ENCODE measurements around the gene GTSF1L.

The GTSF1L gene

GRCh38 chr20:43710370-43711044 is 16.3 kb downstream of the GTSF1L start:
- TF ChIP-seq CTCF (IDR thresholded peaks at IDR 0.05; ENCODE audit: insufficient read depth, low read length) (no peak), SPI1 (IDR thresholded peaks at IDR 0.05; ENCODE audit: borderline replicate concordance, low read depth) (no peak), REST (IDR thresholded peaks at IDR 0.05; ENCODE audit: insufficient replicate concordance, low read depth) (no peak), POLR2AphosphoS5 (IDR thresholded peaks at IDR 0.05; ENCODE audit: low read depth) (no peak), GABPA (IDR thresholded peaks at IDR 0.05; ENCODE audit: low read depth) (no peak)
- no peaks in the 10 kb centered on the region for H3K27me3 ChIP-seq (ENCODE audit: insufficient read depth, poor library complexity, severe bottlenecking)
- no peak for DNase-seq (ENCODE audit: low read depth in 1 of 2, low spot score in 1 of 2)
- H3K27ac ChIP-seq (replicated peaks), result no peak overlapping the region
- H3K4me3 ChIP-seq (replicated peaks; ENCODE audit: insufficient read depth, low read length), result no peak overlapping the region

- DNase-seq (ENCODE audit: low read depth in 1 of 2, low spot score in 1 of 2), result no peak
- TF ChIP-seq GABPA (IDR thresholded peaks at IDR 0.05; ENCODE audit: low read depth) (no peak), CTCF (IDR thresholded peaks at IDR 0.05; ENCODE audit: insufficient read depth, low read length) (no peak), SPI1 (IDR thresholded peaks at IDR 0.05; ENCODE audit: borderline replicate concordance, low read depth) (no peak), POLR2AphosphoS5 (IDR thresholded peaks at IDR 0.05; ENCODE audit: low read depth) (no peak), REST (IDR thresholded peaks at IDR 0.05; ENCODE audit: insufficient replicate concordance, low read depth) (no peak)
- Histone ChIP-seq H3K27me3 (ENCODE audit: insufficient read depth, poor library complexity, severe bottlenecking) (no peaks in the 10 kb centered on the region), H3K4me3 (replicated peaks; ENCODE audit: insufficient read depth, low read length) (no peak overlapping the region), H3K27ac (replicated peaks) (no peak overlapping the region)
Observed at GRCh38 chr20:43702502-43702901, 24.3 kb downstream of the GTSF1L start.

- Histone ChIP-seq H3K4me3 (replicated peaks; ENCODE audit: insufficient read depth, low read length) (no peak overlapping the region), H3K27ac (replicated peaks) (no peak overlapping the region), H3K27me3 (ENCODE audit: insufficient read depth, poor library complexity, severe bottlenecking) (no peaks in the 10 kb centered on the region)
- TF ChIP-seq CTCF (IDR thresholded peaks at IDR 0.05; ENCODE audit: insufficient read depth, low read length) (no peak), REST (IDR thresholded peaks at IDR 0.05; ENCODE audit: insufficient replicate concordance, low read depth) (no peak), POLR2AphosphoS5 (IDR thresholded peaks at IDR 0.05; ENCODE audit: low read depth) (no peak), SPI1 (IDR thresholded peaks at IDR 0.05; ENCODE audit: borderline replicate concordance, low read depth) (no peak), GABPA (IDR thresholded peaks at IDR 0.05; ENCODE audit: low read depth) (no peak)
- no peak for DNase-seq (ENCODE audit: low read depth in 1 of 2, low spot score in 1 of 2)
Observed at GRCh38 chr20:43700627-43701026, 26.2 kb downstream of the GTSF1L start.

Data from HL-60 (cell line).